H9 (cell line): ENCODE data around the gene CXCR4. TPM values are rescaled to one million over a fixed set of nuclear protein-coding genes. Genes with fewer than 3 reads are reported as not detected.

Experiments used
- DNase-seq: peaks from one replicate; pipeline ENCODE4 v3.0.0-alpha.2; 2017
- H2AFZ ChIP-seq: one replicate; pipeline ENCODE4 v1.6.1; 2013; ENCODE audit warnings: mild to moderate bottlenecking, low read length, control low read depth, moderate library complexity
- H2AK5ac ChIP-seq: 2 replicates; pipeline ENCODE4 v1.6.1; 2013; ENCODE audit warnings: low read length, control low read depth, mixed read lengths; ENCODE audit not compliant: insufficient read length
- H2BK120ac ChIP-seq: one replicate; pipeline ENCODE4 v1.6.1; 2013; ENCODE audit warnings: low read depth, mild to moderate bottlenecking, low read length, control low read depth, inconsistent platforms; ENCODE audit not compliant: poor library complexity, severe bottlenecking
- H2BK12ac ChIP-seq: 2 replicates; pipeline ENCODE4 v1.6.1; 2013; ENCODE audit warnings: low read length, control low read depth, mixed read lengths, low read depth; ENCODE audit not compliant: insufficient read length
- H2BK15ac ChIP-seq: 2 replicates; pipeline ENCODE4 v1.6.1; 2013; ENCODE audit warnings: low read depth, low read length, control low read depth
- H2BK20ac ChIP-seq: one replicate; pipeline ENCODE4 v1.6.1; 2013; ENCODE audit warnings: low read depth, mild to moderate bottlenecking, low read length, control low read depth, inconsistent platforms; ENCODE audit not compliant: poor library complexity, severe bottlenecking
- H2BK5ac ChIP-seq: 2 replicates; pipeline ENCODE4 v1.6.1; 2013; ENCODE audit warnings: low read length, control low read depth, mixed read lengths; ENCODE audit not compliant: insufficient read length
- H3K14ac ChIP-seq: 2 replicates; pipeline ENCODE4 v1.6.1; 2013; ENCODE audit warnings: low read length, control low read depth; ENCODE audit not compliant: insufficient read depth
- H3K18ac ChIP-seq: 2 replicates; pipeline ENCODE4 v1.6.1; 2013; ENCODE audit warnings: low read depth, mild to moderate bottlenecking, mixed read lengths, low read length, control low read depth; ENCODE audit not compliant: insufficient read length
- H3K23ac ChIP-seq: 2 replicates; pipeline ENCODE4 v1.6.1; 2013; ENCODE audit warnings: low read length, control low read depth, mixed read lengths, low read depth; ENCODE audit not compliant: insufficient read length
- H3K23me2 ChIP-seq: 2 replicates; pipeline ENCODE4 v1.6.1; 2013; ENCODE audit warnings: low read depth, mild to moderate bottlenecking, mixed read lengths, low read length, control low read depth; ENCODE audit not compliant: insufficient read length, poor library complexity, severe bottlenecking
- H3K27ac ChIP-seq: 2 replicates; pipeline ENCODE4 v1.5.1; 2013; ENCODE audit warnings: low read length, control low read depth, mixed read lengths, low read depth; ENCODE audit not compliant: insufficient read length
- H3K27me3 ChIP-seq: 2 replicates; pipeline ENCODE4 v1.6.1; 2013; ENCODE audit warnings: low read length, control low read depth, inconsistent platforms; ENCODE audit not compliant: insufficient read depth
- H3K4ac ChIP-seq: 2 replicates; pipeline ENCODE4 v1.6.1; 2013; ENCODE audit warnings: low read depth, mild to moderate bottlenecking, control low read depth, inconsistent platforms, low read length, moderate library complexity
- H3K4me1 ChIP-seq: 2 replicates; pipeline ENCODE4 v1.6.1; 2013; ENCODE audit warnings: low read length, control low read depth, inconsistent platforms; ENCODE audit not compliant: insufficient read depth
- H3K4me2 ChIP-seq: 2 replicates; pipeline ENCODE4 v1.6.1; 2013; ENCODE audit warnings: low read length, control low read depth, mixed read lengths; ENCODE audit not compliant: insufficient read length, insufficient read depth
- H3K56ac ChIP-seq: 2 replicates; pipeline ENCODE4 v1.6.1; 2013; ENCODE audit warnings: low read depth, mild to moderate bottlenecking, mixed read lengths, low read length, control low read depth; ENCODE audit not compliant: insufficient read length
- H3K79me1 ChIP-seq: 2 replicates; pipeline ENCODE4 v1.6.1; 2013; ENCODE audit warnings: low read depth, mild to moderate bottlenecking, moderate library complexity, low read length, control low read depth, inconsistent platforms; ENCODE audit not compliant: insufficient read depth, poor library complexity, severe bottlenecking
- H3K79me2 ChIP-seq: 2 replicates; pipeline ENCODE4 v1.6.1; 2013; ENCODE audit warnings: low read length, control low read depth, inconsistent platforms; ENCODE audit not compliant: insufficient read depth
- H3K9ac ChIP-seq: 2 replicates; pipeline ENCODE4 v1.6.1; 2013; ENCODE audit warnings: low read length, control low read depth, mixed read lengths; ENCODE audit not compliant: insufficient read length; ENCODE audit errors: extremely low read depth
- H3K9me3 ChIP-seq: one replicate; pipeline ENCODE4 v1.6.1; 2013; ENCODE audit warnings: low read depth, low read length, inconsistent platforms; ENCODE audit not compliant: control insufficient read depth
- H3T11ph ChIP-seq: one replicate; pipeline ENCODE4 v1.6.1; 2013; ENCODE audit warnings: mild to moderate bottlenecking, low read length, control low read depth, inconsistent platforms
- H4K20me1 ChIP-seq: one replicate; pipeline ENCODE4 v1.6.1; 2013; ENCODE audit not compliant: control insufficient read depth, insufficient read length, insufficient read depth
- H4K5ac ChIP-seq: 2 replicates; pipeline ENCODE4 v1.6.1; 2013; ENCODE audit warnings: low read depth, mild to moderate bottlenecking, mixed read lengths, low read length, control low read depth; ENCODE audit not compliant: insufficient read length
- H4K8ac ChIP-seq: replicated peaks from 2 replicates; pipeline ENCODE4 v1.6.1; 2013; ENCODE audit warnings: low read length, control low read depth, mixed read lengths, low read depth; ENCODE audit not compliant: insufficient read length
- H4K91ac ChIP-seq: 2 replicates; pipeline ENCODE4 v1.6.1; 2013; ENCODE audit warnings: low read depth, mild to moderate bottlenecking, moderate library complexity, mixed read lengths, low read length, control low read depth; ENCODE audit not compliant: insufficient read length
- H3K27ac Mint-ChIP-seq, 3 experiments: 2 replicates in 2 of 3; 3 replicates in 1 of 3; pipeline ENCODE4 v1.8.0; 2020 to 2021; ENCODE audit warnings: mixed read lengths in 3 of 3, mild to moderate bottlenecking in 1 of 3, moderate library complexity in 1 of 3
- H3K27me3 Mint-ChIP-seq: 2 replicates; pipeline ENCODE4 v1.8.0; 2021; ENCODE audit warnings: low read depth, mild to moderate bottlenecking, moderate library complexity, mixed read lengths
- H3K36me3 Mint-ChIP-seq, 3 experiments: 2 replicates in 2 of 3; 3 replicates in 1 of 3; pipeline ENCODE4 v1.8.0; 2020 to 2021; ENCODE audit warnings: low read depth in 3 of 3, mixed read lengths in 3 of 3; ENCODE audit not compliant: insufficient read depth in 1 of 3
- H3K4me1 Mint-ChIP-seq, 2 experiments: 2 replicates each; pipeline ENCODE4 v1.8.0; 2020; ENCODE audit warnings: mixed read lengths in 2 of 2
- H3K4me3 Mint-ChIP-seq, 2 experiments: 2 replicates in 1 of 2; 3 replicates in 1 of 2; pipeline ENCODE4 v1.8.0; 2020 to 2021; ENCODE audit warnings: mild to moderate bottlenecking in 2 of 2, mixed read lengths in 2 of 2, moderate library complexity in 1 of 2
- H3K9me3 Mint-ChIP-seq, 2 experiments: 2 replicates in 1 of 2; 3 replicates in 1 of 2; pipeline ENCODE4 v1.8.0; 2020; ENCODE audit warnings: mild to moderate bottlenecking in 2 of 2, mixed read lengths in 2 of 2, moderate library complexity in 1 of 2
- WGBS: extraction: QIAGEN DNeasy Blood & Tissue Kit; methylation state at CpG from one replicate; pipeline ENCODE4 v1.1.7; 2013; ENCODE audit warnings: missing lambda C conversion rate, low lambda C conversion rate, mixed read lengths; ENCODE audit not compliant: insufficient read length; ENCODE audit errors: extremely low coverage; 5-methylcytosine and 5-hydroxymethylcytosine counted together
- total RNA-seq: library from RNA; stranded (reverse); gene quantifications from 2 replicates; pipeline ENCODE4 v1.2.1, GENCODE V29; 2021
- TF ChIP-seq, protein P1 (sequence below): fragments of 200-600 bp; sonication (generic); conservative IDR thresholded peaks from 3 replicates; pipeline ENCODE4 v1.8.0; 2021; ENCODE audit warnings: antibody characterized with exemption, mild to moderate bottlenecking

The CXCR4 gene
- total RNA-seq, 1 experiment from 2014 or later = 1.0 TPM

DNA sequence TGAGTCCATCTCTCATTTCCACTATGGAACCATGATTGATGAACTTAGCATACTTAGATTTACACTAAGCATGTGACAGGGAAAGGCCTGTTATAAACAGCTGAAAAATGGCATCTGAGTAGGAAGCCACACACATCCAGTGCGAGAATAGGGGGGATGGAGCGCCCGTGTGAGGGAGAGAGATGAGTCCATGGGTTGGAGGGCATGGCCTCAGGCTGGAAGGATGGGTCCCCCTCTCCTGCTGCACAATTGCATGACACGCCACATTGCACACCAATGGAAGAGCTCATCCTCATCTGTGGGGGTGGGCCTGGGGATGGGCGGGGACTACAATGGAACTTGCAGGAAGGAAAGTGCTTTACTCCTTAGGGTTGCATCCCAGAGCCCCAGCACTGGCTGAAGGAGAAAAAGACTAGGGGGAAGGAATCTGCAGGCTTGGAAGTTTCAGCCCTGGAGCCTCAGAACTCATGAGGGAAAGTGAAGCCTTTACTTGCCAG, 46.4 kb upstream of the CXCR4 start:
- Histone ChIP-seq H4K91ac (no peak overlapping the region), H3K9ac (no peak overlapping the region), H3K27ac (no peak overlapping the region), H3T11ph (no peak overlapping the region), H2BK120ac (no peak overlapping the region), H4K5ac (no peak overlapping the region), H3K27me3 (no peaks in the 10 kb centered on the region), H2BK15ac (no peak overlapping the region), H3K79me2 (no peaks in the 10 kb centered on the region), H3K18ac (no peak overlapping the region), H2BK20ac (no peak overlapping the region), H3K79me1 (no peaks in the 10 kb centered on the region), H2AK5ac (no peak overlapping the region), H2AFZ (no peak overlapping the region), H3K56ac (no peak overlapping the region), H3K4ac (no peak overlapping the region), H4K20me1 (no peaks in the 10 kb centered on the region), H3K9me3 (no peaks in the 10 kb centered on the region), H4K8ac (no peak overlapping the region), H2BK5ac (no peak overlapping the region), H3K4me1 (no peaks in the 10 kb centered on the region; the same call in 1 of the 2 replicates), H3K14ac (no peak overlapping the region), H3K23ac (no peak overlapping the region), H2BK12ac (no peak overlapping the region), H3K4me2 (no peak overlapping the region), H3K23me2 (no peaks in the 10 kb centered on the region)
- WGBS = no CpG with 5 or more reads among the region's 5 CpGs
- TF ChIP-seq, protein P1, sequence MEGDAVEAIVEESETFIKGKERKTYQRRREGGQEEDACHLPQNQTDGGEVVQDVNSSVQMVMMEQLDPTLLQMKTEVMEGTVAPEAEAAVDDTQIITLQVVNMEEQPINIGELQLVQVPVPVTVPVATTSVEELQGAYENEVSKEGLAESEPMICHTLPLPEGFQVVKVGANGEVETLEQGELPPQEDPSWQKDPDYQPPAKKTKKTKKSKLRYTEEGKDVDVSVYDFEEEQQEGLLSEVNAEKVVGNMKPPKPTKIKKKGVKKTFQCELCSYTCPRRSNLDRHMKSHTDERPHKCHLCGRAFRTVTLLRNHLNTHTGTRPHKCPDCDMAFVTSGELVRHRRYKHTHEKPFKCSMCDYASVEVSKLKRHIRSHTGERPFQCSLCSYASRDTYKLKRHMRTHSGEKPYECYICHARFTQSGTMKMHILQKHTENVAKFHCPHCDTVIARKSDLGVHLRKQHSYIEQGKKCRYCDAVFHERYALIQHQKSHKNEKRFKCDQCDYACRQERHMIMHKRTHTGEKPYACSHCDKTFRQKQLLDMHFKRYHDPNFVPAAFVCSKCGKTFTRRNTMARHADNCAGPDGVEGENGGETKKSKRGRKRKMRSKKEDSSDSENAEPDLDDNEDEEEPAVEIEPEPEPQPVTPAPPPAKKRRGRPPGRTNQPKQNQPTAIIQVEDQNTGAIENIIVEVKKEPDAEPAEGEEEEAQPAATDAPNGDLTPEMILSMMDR = no peak
- no peaks in the 10 kb centered on the region for H3K36me3 Mint-ChIP-seq
- no peak overlapping the region for H3K4me3 Mint-ChIP-seq
- no peak overlapping the region for H3K27ac Mint-ChIP-seq
- no peaks in the 10 kb centered on the region for H3K9me3 Mint-ChIP-seq
- H3K27me3 Mint-ChIP-seq = no peaks in the 10 kb centered on the region; the same call in 1 of the 2 replicates
- H3K4me1 Mint-ChIP-seq = peaks cover 13 to 14% of the 10 kb centered on the region in 2 experiments
- peak; percentile 34 for DNase-seq
